Upper lobe of left lung (tissue), 4 donors: ENCODE results near the gene MEGF10.

Source experiments
- EP300 ChIP-seq, 4 donors: sonication (generic); formaldehyde crosslinking; IDR thresholded peaks; one replicate each; pipeline ENCODE4 v1.5.1; 2017; ENCODE audit warnings: antibody characterized with exemption in 4 of 4, control low read depth in 2 of 4
- POLR2A ChIP-seq, 4 donors: fragments of 450-650 bp; IDR thresholded peaks; one replicate each; pipeline ENCODE4 v1.5.1; 2016 to 2017; ENCODE audit warnings: antibody characterized with exemption in 4 of 4, mild to moderate bottlenecking in 2 of 4
- TF ChIP-seq, protein P1 (sequence below), 6 experiments: fragments of 450-650 bp in 4 of 6; fragments of 200-600 bp in 2 of 6; sonication (generic) in 2 of 6; IDR thresholded peaks; one replicate each; pipeline ENCODE4 v1.5.1; 2016 to 2019; ENCODE audit warnings: antibody characterized with exemption in 6 of 6

GRCh38 chr5:127411381-127411780 lies 120.8 kb downstream of the MEGF10 start:
- TF ChIP-seq, protein P1, sequence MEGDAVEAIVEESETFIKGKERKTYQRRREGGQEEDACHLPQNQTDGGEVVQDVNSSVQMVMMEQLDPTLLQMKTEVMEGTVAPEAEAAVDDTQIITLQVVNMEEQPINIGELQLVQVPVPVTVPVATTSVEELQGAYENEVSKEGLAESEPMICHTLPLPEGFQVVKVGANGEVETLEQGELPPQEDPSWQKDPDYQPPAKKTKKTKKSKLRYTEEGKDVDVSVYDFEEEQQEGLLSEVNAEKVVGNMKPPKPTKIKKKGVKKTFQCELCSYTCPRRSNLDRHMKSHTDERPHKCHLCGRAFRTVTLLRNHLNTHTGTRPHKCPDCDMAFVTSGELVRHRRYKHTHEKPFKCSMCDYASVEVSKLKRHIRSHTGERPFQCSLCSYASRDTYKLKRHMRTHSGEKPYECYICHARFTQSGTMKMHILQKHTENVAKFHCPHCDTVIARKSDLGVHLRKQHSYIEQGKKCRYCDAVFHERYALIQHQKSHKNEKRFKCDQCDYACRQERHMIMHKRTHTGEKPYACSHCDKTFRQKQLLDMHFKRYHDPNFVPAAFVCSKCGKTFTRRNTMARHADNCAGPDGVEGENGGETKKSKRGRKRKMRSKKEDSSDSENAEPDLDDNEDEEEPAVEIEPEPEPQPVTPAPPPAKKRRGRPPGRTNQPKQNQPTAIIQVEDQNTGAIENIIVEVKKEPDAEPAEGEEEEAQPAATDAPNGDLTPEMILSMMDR (IDR thresholded peaks at IDR 0.05) = no peak
- TF ChIP-seq POLR2A (IDR thresholded peaks at IDR 0.05) = no peak
- TF ChIP-seq EP300 (IDR thresholded peaks at IDR 0.05) = no peak
